Stimulated activated naive CD8-positive, alpha-beta T cell treated with anti-CD3 and anti-CD28 coated beads, Interleukin-15, amount 100 ng/mL, for 72 hours (primary cell): Measurements from ENCODE around the gene TENM4.
"Not testable (repeated sequence)": the region's sequence is repeated elsewhere in the genome, so short reads cannot be mapped to it uniquely, and the experiment has no call there.

Source experiments
- ATAC-seq: fragments of 150-1000 bp; cut with Tn5 transposase; 2 replicates; pipeline ENCODE4 v1.10.0; 2021; ENCODE audit warnings: mild to moderate bottlenecking, moderate library complexity
- DNase-seq, 2 donors: peaks; one replicate each; pipeline ENCODE4 v3.0.0; 2021 to 2022
- H3K27ac Mint-ChIP-seq, 2 donors: one replicate each; pipeline ENCODE4 v1.8.0; 2022; ENCODE audit warnings: mild to moderate bottlenecking in 2 of 2, mixed read lengths in 2 of 2, moderate library complexity in 2 of 2
- H3K27me3 Mint-ChIP-seq: one replicate; pipeline ENCODE4 v1.8.0; 2022; ENCODE audit warnings: mixed read lengths
- H3K4me1 Mint-ChIP-seq: one replicate; pipeline ENCODE4 v1.8.0; 2022; ENCODE audit warnings: mild to moderate bottlenecking, mixed read lengths
- H3K4me3 Mint-ChIP-seq, 2 donors: one replicate each; pipeline ENCODE4 v1.8.0; 2022; ENCODE audit warnings: mild to moderate bottlenecking in 2 of 2, mixed read lengths in 2 of 2, moderate library complexity in 1 of 2
- H3K9me3 Mint-ChIP-seq, 2 donors: one replicate each; pipeline ENCODE4 v1.8.0; 2022; ENCODE audit warnings: mixed read lengths in 2 of 2

Gene TENM4

GRCh38 chr11:78850078-78850477 lies 590.8 kb downstream of the TENM4 start:
- Mint-ChIP-seq H3K4me1 (no peaks in the 10 kb centered on the region), H3K4me3 (no peak overlapping the region), H3K27ac (peak overlapping the region in 1 of 2 donors; percentile 28), H3K9me3 (no peaks in the 10 kb centered on the region), H3K27me3 (peaks cover 22% of the 10 kb centered on the region)
- ATAC-seq (no peak), DNase-seq (no peak)

- Mint-ChIP-seq H3K27me3 (peaks cover 31% of the 10 kb centered on the region), H3K4me3 (no peak overlapping the region), H3K4me1 (no peaks in the 10 kb centered on the region), H3K9me3 (no peaks in the 10 kb centered on the region), H3K27ac (no peak overlapping the region)
- DNase-seq (no peak), ATAC-seq (no peak)
Measured at GRCh38 chr11:78846269-78846668, 594.6 kb downstream of the TENM4 start.

- no peaks in the 10 kb centered on the region for H3K4me1 Mint-ChIP-seq
- ATAC-seq (no peak), DNase-seq (no peak)
- H3K9me3 Mint-ChIP-seq, result no peaks in the 10 kb centered on the region
- H3K27ac Mint-ChIP-seq, result no peak overlapping the region
- no peak overlapping the region for H3K4me3 Mint-ChIP-seq
- H3K27me3 Mint-ChIP-seq, result peaks cover 32% of the 10 kb centered on the region
Measured at GRCh38 chr11:78845496-78845895, 595.3 kb downstream of the TENM4 start.

- no peaks in the 10 kb centered on the region for H3K9me3 Mint-ChIP-seq
- H3K27ac Mint-ChIP-seq, result no peak overlapping the region
- H3K4me1 Mint-ChIP-seq, result no peaks in the 10 kb centered on the region
- DNase-seq (no peak), ATAC-seq (no peak)
- H3K4me3 Mint-ChIP-seq, result no peak overlapping the region
- peaks cover 22% of the 10 kb centered on the region for H3K27me3 Mint-ChIP-seq
Measured at GRCh38 chr11:78841456-78842060, 599.3 kb downstream of the TENM4 start.

GRCh38 chr11:78840623-78841022 lies 600.2 kb downstream of the TENM4 start:
- Mint-ChIP-seq H3K4me1 (no peaks in the 10 kb centered on the region), H3K27me3 (peaks cover 22% of the 10 kb centered on the region), H3K4me3 (no peak overlapping the region), H3K27ac (no peak overlapping the region), H3K9me3 (no peaks in the 10 kb centered on the region)
- DNase-seq, result no peak
- ATAC-seq, result no peak

- H3K4me3 Mint-ChIP-seq, result no peak overlapping the region
- DNase-seq (no peak), ATAC-seq (no peak)
- H3K27ac Mint-ChIP-seq, result no peak overlapping the region
- no peaks in the 10 kb centered on the region for H3K9me3 Mint-ChIP-seq
- no peaks in the 10 kb centered on the region for H3K4me1 Mint-ChIP-seq
- H3K27me3 Mint-ChIP-seq, result peaks cover 19% of the 10 kb centered on the region
Measured at GRCh38 chr11:78840200-78840599, 600.6 kb downstream of the TENM4 start.

GRCh38 chr11:78838417-78838816 lies 602.4 kb downstream of the TENM4 start:
- ATAC-seq (no peak), DNase-seq (no peak)
- Mint-ChIP-seq H3K4me1 (no peaks in the 10 kb centered on the region), H3K27me3 (peaks cover 32% of the 10 kb centered on the region), H3K4me3 (no peak overlapping the region), H3K27ac (no peak overlapping the region), H3K9me3 (no peaks in the 10 kb centered on the region)

- no peaks in the 10 kb centered on the region for H3K9me3 Mint-ChIP-seq
- no peak overlapping the region for H3K4me3 Mint-ChIP-seq
- ATAC-seq (no peak), DNase-seq (no peak)
- H3K27ac Mint-ChIP-seq, result no peak overlapping the region
- H3K27me3 Mint-ChIP-seq, result peaks cover 28% of the 10 kb centered on the region
- no peaks in the 10 kb centered on the region for H3K4me1 Mint-ChIP-seq
Measured at GRCh38 chr11:78835646-78836045, 605.2 kb downstream of the TENM4 start.

GRCh38 chr11:78834886-78835285 lies 605.9 kb downstream of the TENM4 start:
- no peak overlapping the region for H3K4me3 Mint-ChIP-seq
- no peak for ATAC-seq

GRCh38 chr11:78833237-78833636 lies 607.6 kb downstream of the TENM4 start:
- no peaks in the 10 kb centered on the region for H3K4me1 Mint-ChIP-seq
- peaks cover 28% of the 10 kb centered on the region for H3K27me3 Mint-ChIP-seq
- H3K27ac Mint-ChIP-seq, result no peak overlapping the region
- no peak for ATAC-seq
- DNase-seq, result no peak
- H3K9me3 Mint-ChIP-seq, result no peaks in the 10 kb centered on the region
- H3K4me3 Mint-ChIP-seq, result no peak overlapping the region

More at GRCh38 chr11:78834886-78835285, 605.9 kb downstream of the TENM4 start:
- no peaks in the 10 kb centered on the region for H3K4me1 Mint-ChIP-seq
- H3K27ac Mint-ChIP-seq, result no peak overlapping the region
- no peak for DNase-seq
- H3K27me3 Mint-ChIP-seq, result peaks cover 28% of the 10 kb centered on the region
- no peaks in the 10 kb centered on the region for H3K9me3 Mint-ChIP-seq

- peaks cover 28% of the 10 kb centered on the region for H3K27me3 Mint-ChIP-seq
- H3K4me1 Mint-ChIP-seq, result no peaks in the 10 kb centered on the region
- no peaks in the 10 kb centered on the region for H3K9me3 Mint-ChIP-seq
- peak overlapping the region in 1 of 2 donors; percentile 9 for H3K27ac Mint-ChIP-seq
- H3K4me3 Mint-ChIP-seq, result no peak overlapping the region
- DNase-seq (no peak), ATAC-seq (no peak)
Measured at GRCh38 chr11:78832226-78832947, 608.4 kb downstream of the TENM4 start.

- ATAC-seq (no peak), DNase-seq (no peak)
- H3K4me1 Mint-ChIP-seq, result no peaks in the 10 kb centered on the region
- no peaks in the 10 kb centered on the region for H3K9me3 Mint-ChIP-seq
- H3K27ac Mint-ChIP-seq, result no peak overlapping the region
- H3K4me3 Mint-ChIP-seq, result no peak overlapping the region
- H3K27me3 Mint-ChIP-seq, result peaks cover 28% of the 10 kb centered on the region
Measured at GRCh38 chr11:78831571-78831970, 609.3 kb downstream of the TENM4 start.

- no peaks in the 10 kb centered on the region for H3K9me3 Mint-ChIP-seq
- no peaks in the 10 kb centered on the region for H3K4me1 Mint-ChIP-seq
- peaks cover 28% of the 10 kb centered on the region for H3K27me3 Mint-ChIP-seq
- DNase-seq (no peak), ATAC-seq (no peak)
- H3K27ac Mint-ChIP-seq, result no peak overlapping the region
- no peak overlapping the region for H3K4me3 Mint-ChIP-seq
Measured at GRCh38 chr11:78830277-78830819, 610.5 kb downstream of the TENM4 start.

- no peak for DNase-seq
- peaks cover 18% of the 10 kb centered on the region for H3K27me3 Mint-ChIP-seq
- H3K27ac Mint-ChIP-seq, result no peak overlapping the region
- no peaks in the 10 kb centered on the region for H3K9me3 Mint-ChIP-seq
- ATAC-seq, result peak; percentile 15
- H3K4me1 Mint-ChIP-seq, result no peaks in the 10 kb centered on the region
- H3K4me3 Mint-ChIP-seq, result no peak overlapping the region
Measured at GRCh38 chr11:78829146-78829545, 611.7 kb downstream of the TENM4 start.

GRCh38 chr11:78828676-78829075 lies 612.2 kb downstream of the TENM4 start:
- Mint-ChIP-seq H3K4me1 (no peaks in the 10 kb centered on the region), H3K4me3 (no peak overlapping the region), H3K9me3 (no peaks in the 10 kb centered on the region), H3K27me3 (peaks cover 14% of the 10 kb centered on the region), H3K27ac (no peak overlapping the region)
- no peak for DNase-seq
- ATAC-seq, result peak; percentile 12

- not testable (repeated sequence) for H3K4me3 Mint-ChIP-seq, H3K4me1 Mint-ChIP-seq
Measured at GRCh38 chr11:78827291-78827690, 613.5 kb downstream of the TENM4 start.

More at GRCh38 chr11:78827291-78827690, 613.5 kb downstream of the TENM4 start:
- not testable (repeated sequence) for H3K27ac Mint-ChIP-seq, ATAC-seq, DNase-seq, H3K9me3 Mint-ChIP-seq, H3K27me3 Mint-ChIP-seq
